Measurements from ENCODE around the gene FST. TPM values are rescaled to one million over a fixed set of nuclear protein-coding genes. Genes with fewer than 3 reads are reported as not detected.

Gene FST, protein sequence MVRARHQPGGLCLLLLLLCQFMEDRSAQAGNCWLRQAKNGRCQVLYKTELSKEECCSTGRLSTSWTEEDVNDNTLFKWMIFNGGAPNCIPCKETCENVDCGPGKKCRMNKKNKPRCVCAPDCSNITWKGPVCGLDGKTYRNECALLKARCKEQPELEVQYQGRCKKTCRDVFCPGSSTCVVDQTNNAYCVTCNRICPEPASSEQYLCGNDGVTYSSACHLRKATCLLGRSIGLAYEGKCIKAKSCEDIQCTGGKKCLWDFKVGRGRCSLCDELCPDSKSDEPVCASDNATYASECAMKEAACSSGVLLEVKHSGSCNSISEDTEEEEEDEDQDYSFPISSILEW
- 42.1 TPM for polyA plus RNA-seq (2013, experiment 1 of 2)
- 31.6 TPM for polyA plus RNA-seq (2013, experiment 2 of 2)

DNA sequence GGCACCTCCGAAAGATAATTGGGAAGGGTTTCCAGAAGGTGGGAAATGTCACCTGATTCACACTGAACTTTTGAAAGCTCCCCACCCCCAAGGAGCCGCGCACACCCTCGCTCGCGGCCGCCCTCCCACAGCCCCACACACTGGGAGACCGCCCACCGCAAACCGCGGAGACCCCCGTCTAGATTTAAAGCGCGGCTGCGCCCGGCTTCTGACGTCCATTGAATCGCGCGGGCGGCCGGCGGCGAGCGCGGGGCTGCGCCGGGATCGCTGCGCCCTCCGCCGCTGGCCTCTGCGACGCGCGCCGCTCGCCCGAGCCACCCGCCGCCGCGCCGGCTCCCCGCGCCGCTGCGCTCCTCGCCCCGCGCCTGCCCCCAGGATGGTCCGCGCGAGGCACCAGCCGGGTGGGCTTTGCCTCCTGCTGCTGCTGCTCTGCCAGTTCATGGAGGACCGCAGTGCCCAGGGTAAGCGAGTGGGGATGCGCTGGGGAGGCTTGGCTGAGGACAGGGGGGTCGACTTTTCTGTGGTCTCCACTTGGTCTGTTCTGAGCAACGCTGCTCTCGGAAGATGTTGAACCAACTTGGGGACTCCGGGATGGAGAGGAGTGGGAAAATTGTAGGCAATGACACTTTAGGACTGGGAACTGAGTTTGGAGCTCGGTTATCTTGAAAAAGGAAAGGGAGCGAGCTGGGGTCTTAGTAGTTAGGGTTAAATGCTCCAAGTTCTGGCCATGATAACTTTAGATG is at the start of gene FST:
Gene FST (plus strand): TSS at position 214 of the 743 bp plus-strand sequence. CDS start 163 bp downstream, at position 377.
- Histone ChIP-seq H3K9me3 (ENCODE audit: control insufficient read depth, low read length) (no peaks in the 10 kb centered on the region), H3K36me3 (ENCODE audit: control insufficient read depth, insufficient read depth, low read length) (peaks cover 24% of the 10 kb centered on the region), H3K27ac (ENCODE audit: low read depth, low read length, severe bottlenecking) (peak within 1 kb of the TSS; percentile 45), H3K4me3 (ENCODE audit: extremely low read depth, insufficient read depth, low read length, poor library complexity, severe bottlenecking) (peak within 1 kb of the TSS; percentile 68), H3K4me1 (ENCODE audit: control insufficient read depth, insufficient read depth, low read length, poor library complexity, severe bottlenecking) (peaks cover under 1% of the 10 kb centered on the region)
- WGBS, 2 experiments (ENCODE audit: insufficient coverage in 2 of 2): 0% methylated on average over 14 to 57 of the region's 64 CpGs

DNA sequence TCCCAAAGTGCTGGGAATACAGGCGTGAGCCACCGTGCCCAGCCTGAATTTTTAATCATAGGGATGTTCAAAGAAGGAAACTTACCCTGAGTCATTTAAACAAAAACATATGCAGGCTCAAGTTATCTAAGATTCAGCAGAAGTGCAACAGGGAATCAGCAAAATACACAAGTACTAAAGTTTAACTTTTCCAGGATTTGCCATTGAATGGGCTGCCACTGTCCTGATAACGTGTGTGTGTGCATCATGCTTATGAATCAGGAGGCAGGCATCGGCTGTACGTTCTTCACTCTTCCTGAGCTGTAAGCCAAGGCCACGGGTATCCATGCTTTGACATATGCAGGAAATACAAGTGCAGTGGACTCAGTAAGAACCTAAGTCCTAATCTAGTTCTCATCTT is 48.8 kb upstream of the FST start:
- H3K27ac ChIP-seq (ENCODE audit: low read depth, low read length, severe bottlenecking): no peak overlapping the region
- H3K4me1 ChIP-seq (ENCODE audit: control insufficient read depth, insufficient read depth, low read length, poor library complexity, severe bottlenecking): peaks cover 14% of the 10 kb centered on the region
- H3K4me3 ChIP-seq (ENCODE audit: extremely low read depth, insufficient read depth, low read length, poor library complexity, severe bottlenecking): no peak overlapping the region
- no peaks in the 10 kb centered on the region for H3K9me3 ChIP-seq (ENCODE audit: control insufficient read depth, low read length)
- H3K36me3 ChIP-seq (ENCODE audit: control insufficient read depth, insufficient read depth, low read length): no peaks in the 10 kb centered on the region
- WGBS, 2 experiments (ENCODE audit: insufficient coverage in 2 of 2): 90 to 94% methylated on average over 4 to 6 of the region's 6 CpGs

DNA sequence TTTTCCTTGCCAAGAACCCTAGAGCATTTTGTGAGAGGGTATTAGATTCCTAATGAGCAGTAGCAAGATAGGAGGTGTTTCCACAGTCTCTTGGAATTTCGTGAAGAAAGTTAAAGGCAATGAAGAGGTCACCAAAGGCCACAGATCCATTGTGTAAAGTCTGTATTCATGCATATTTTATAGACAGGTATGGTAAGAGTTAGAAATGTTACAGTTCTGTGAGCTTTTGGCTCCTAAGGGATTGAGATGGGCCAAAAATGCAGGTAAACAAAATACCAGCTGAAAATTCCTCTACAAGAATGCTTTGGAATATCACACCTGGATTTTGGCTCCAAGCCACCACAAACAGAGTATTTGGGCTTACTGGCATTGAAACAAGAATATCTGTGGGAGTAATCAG is 47.4 kb upstream of the FST start:
- Histone ChIP-seq H3K36me3 (ENCODE audit: control insufficient read depth, insufficient read depth, low read length) (no peaks in the 10 kb centered on the region), H3K9me3 (ENCODE audit: control insufficient read depth, low read length) (no peaks in the 10 kb centered on the region), H3K4me3 (ENCODE audit: extremely low read depth, insufficient read depth, low read length, poor library complexity, severe bottlenecking) (no peak overlapping the region), H3K4me1 (ENCODE audit: control insufficient read depth, insufficient read depth, low read length, poor library complexity, severe bottlenecking) (peaks cover 10% of the 10 kb centered on the region), H3K27ac (ENCODE audit: low read depth, low read length, severe bottlenecking) (no peak overlapping the region)
- 75 to 89% methylated on average over 1 of the region's 1 CpG for WGBS, 2 experiments (ENCODE audit: insufficient coverage in 2 of 2)

DNA sequence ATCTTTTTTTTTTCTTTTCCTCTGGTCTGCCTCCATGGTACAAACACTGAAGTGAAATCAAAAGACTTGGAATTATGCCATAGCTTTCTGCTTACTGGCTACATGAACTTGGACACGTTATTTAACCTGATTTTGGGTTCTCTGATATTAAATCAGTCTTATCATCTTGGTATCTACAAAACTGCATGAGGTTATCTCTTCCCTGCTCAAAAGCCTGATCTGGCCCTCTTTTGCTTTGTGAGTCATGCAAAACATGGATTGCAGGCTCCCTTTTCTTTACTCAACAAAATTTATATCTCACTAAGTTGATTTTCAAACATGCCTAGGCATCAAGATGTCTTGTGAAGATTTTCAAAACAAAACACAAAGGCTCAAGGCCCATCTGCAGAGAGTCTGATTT is 45.9 kb upstream of the FST start:
- no peak overlapping the region for H3K4me3 ChIP-seq (ENCODE audit: extremely low read depth, insufficient read depth, low read length, poor library complexity, severe bottlenecking)
- no peaks in the 10 kb centered on the region for H3K9me3 ChIP-seq (ENCODE audit: control insufficient read depth, low read length)
- H3K36me3 ChIP-seq (ENCODE audit: control insufficient read depth, insufficient read depth, low read length): no peaks in the 10 kb centered on the region
- no peak overlapping the region for H3K27ac ChIP-seq (ENCODE audit: low read depth, low read length, severe bottlenecking)
- WGBS, 2 experiments (ENCODE audit: insufficient coverage in 2 of 2): 85 to 89% methylated on average over 1 of the region's 1 CpG
- peaks cover 13% of the 10 kb centered on the region for H3K4me1 ChIP-seq (ENCODE audit: control insufficient read depth, insufficient read depth, low read length, poor library complexity, severe bottlenecking)

DNA sequence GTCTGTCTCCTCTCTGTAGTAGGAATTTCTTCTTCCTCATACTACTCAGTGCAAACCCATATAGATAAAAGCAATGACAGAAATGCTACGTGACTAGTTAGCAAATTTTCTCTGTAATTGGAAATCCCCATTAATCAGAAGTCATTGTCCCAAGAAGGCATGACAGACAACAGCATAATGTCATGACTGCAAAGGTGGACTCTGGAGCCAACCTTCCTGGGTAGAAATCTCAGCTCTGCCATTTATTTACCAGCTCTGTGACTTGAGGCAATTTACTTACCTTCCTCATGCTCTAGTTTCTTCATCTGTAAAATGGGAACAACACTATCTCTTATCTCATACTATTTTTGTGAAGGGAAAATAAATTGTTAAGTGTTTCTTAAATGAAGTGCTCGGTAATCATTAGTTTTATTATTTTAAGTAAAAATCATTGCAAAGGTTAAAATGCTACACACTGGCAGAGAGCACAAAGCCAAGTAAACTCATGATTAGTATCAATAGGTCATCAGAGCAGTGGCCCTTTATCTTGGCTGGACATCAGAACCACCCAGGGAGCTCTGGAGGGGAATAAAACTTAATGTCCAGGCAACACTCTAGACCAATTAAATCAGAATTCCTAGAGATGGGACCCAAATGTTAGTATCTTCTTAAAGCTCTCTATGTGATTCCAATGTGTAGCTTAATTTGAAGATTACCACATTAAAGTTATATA is 43.8 kb upstream of the FST start:
- Histone ChIP-seq H3K36me3 (ENCODE audit: control insufficient read depth, insufficient read depth, low read length) (no peaks in the 10 kb centered on the region), H3K9me3 (ENCODE audit: control insufficient read depth, low read length) (no peaks in the 10 kb centered on the region), H3K4me3 (ENCODE audit: extremely low read depth, insufficient read depth, low read length, poor library complexity, severe bottlenecking) (no peak overlapping the region), H3K4me1 (ENCODE audit: control insufficient read depth, insufficient read depth, low read length, poor library complexity, severe bottlenecking) (peaks cover 6% of the 10 kb centered on the region), H3K27ac (ENCODE audit: low read depth, low read length, severe bottlenecking) (no peak overlapping the region)
- 100% methylated on average over 1 of the region's 2 CpGs; no CpG with 5 or more reads in 1 of the 2 experiments for WGBS, 2 experiments (ENCODE audit: insufficient coverage in 2 of 2)

DNA sequence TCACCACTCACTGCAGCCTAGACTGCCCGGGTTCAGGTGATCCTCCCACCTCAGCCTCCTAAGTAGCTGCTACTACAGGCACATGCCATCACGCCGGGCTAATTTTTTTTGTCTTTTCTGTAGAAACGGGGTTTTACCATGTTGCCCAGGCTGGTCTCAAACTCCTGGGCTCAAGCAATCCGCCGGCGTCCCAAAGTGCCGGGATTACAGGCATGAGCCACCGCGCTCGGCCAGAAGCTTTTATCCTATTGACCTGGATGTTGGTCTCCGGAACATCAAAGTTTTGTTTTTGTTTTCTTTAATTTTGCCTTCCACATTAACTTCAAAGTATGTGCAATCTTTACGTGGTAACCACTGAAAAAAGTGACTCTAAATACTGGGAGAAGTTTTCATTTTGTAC is 42.4 kb upstream of the FST start:
- Histone ChIP-seq H3K4me1 (ENCODE audit: control insufficient read depth, insufficient read depth, low read length, poor library complexity, severe bottlenecking) (peaks cover 6% of the 10 kb centered on the region), H3K9me3 (ENCODE audit: control insufficient read depth, low read length) (no peaks in the 10 kb centered on the region), H3K36me3 (ENCODE audit: control insufficient read depth, insufficient read depth, low read length) (no peaks in the 10 kb centered on the region), H3K27ac (ENCODE audit: low read depth, low read length, severe bottlenecking) (no peak overlapping the region), H3K4me3 (ENCODE audit: extremely low read depth, insufficient read depth, low read length, poor library complexity, severe bottlenecking) (no peak overlapping the region)
- 96% methylated on average over 12 to 13 of the region's 13 CpGs for WGBS, 2 experiments (ENCODE audit: insufficient coverage in 2 of 2)

DNA sequence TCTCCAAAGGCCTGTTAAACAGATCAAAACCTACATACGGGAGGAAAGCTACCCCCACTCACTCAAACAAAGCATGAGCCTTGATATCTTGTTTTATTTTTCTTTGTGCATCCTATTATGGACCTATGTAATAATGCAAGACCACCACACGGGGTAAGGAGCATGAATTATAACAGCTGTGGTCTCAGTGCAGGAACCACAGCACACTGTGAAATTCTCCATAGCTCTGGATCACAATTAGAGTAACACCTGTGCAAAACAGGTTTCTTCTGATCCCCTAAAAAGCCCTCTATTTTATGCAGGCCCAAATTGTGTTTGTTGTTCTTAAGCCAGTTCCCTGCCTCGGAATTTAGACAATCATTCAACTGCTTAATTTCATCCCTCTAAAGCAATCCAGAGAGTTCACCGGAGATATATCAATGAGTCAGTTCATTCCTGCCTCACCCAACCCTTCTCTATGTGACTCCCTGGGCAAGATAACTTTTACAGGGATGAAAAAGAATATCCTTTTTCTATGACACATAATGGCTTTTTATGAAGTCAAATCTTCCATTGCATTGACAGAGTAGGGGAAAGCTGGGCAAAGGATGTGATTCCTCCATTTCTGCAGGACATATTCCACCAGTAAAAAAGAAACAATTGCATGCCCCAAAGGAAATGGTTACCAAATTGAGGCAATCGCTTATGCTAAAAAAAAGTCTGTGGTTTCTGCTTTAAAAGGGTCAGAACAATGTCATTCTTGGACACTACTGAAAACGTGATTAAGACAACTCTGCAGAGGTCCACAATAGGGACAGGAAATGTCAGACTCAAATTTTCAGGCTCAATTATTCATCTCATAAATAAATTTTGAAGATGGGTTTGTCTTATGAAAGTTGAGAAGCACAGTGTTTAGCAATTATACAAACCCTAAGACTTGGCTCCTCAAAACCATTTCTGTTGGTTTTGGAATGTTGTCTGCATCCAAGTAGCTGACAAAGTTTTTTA is 41.6 kb upstream of the FST start:
- Histone ChIP-seq H3K9me3 (ENCODE audit: control insufficient read depth, low read length) (no peaks in the 10 kb centered on the region), H3K36me3 (ENCODE audit: control insufficient read depth, insufficient read depth, low read length) (no peaks in the 10 kb centered on the region), H3K4me3 (ENCODE audit: extremely low read depth, insufficient read depth, low read length, poor library complexity, severe bottlenecking) (no peak overlapping the region), H3K27ac (ENCODE audit: low read depth, low read length, severe bottlenecking) (no peak overlapping the region), H3K4me1 (ENCODE audit: control insufficient read depth, insufficient read depth, low read length, poor library complexity, severe bottlenecking) (peaks cover 6% of the 10 kb centered on the region)
- WGBS, 2 experiments (ENCODE audit: insufficient coverage in 2 of 2): 75 to 100% methylated on average over 2 to 5 of the region's 6 CpGs

DNA sequence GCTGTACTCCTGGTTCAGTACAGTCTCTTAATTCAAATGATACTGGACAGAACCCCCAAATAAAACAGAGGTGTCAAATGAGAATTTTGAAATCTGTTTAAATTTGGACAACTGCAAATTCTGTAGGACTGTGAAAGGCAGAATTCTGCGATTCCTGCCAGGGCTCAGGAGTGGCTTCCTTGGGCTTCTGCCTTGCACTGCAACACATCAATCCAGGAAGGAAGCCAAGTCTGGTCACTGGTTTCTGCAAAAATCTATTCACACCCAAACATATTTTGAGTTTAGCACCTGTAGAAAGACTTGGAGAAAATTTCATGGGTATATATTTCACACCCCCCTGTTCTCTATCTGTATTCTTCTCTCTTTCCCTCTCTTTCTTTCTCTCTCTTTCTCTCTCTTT is 37.5 kb upstream of the FST start:
- Histone ChIP-seq H3K4me1 (ENCODE audit: control insufficient read depth, insufficient read depth, low read length, poor library complexity, severe bottlenecking) (peaks cover 6% of the 10 kb centered on the region), H3K36me3 (ENCODE audit: control insufficient read depth, insufficient read depth, low read length) (no peaks in the 10 kb centered on the region), H3K27ac (ENCODE audit: low read depth, low read length, severe bottlenecking) (no peak overlapping the region), H3K4me3 (ENCODE audit: extremely low read depth, insufficient read depth, low read length, poor library complexity, severe bottlenecking) (no peak overlapping the region), H3K9me3 (ENCODE audit: control insufficient read depth, low read length) (no peaks in the 10 kb centered on the region)
- WGBS, 2 experiments (ENCODE audit: insufficient coverage in 2 of 2): 100% methylated on average over 1 of the region's 1 CpG

DNA sequence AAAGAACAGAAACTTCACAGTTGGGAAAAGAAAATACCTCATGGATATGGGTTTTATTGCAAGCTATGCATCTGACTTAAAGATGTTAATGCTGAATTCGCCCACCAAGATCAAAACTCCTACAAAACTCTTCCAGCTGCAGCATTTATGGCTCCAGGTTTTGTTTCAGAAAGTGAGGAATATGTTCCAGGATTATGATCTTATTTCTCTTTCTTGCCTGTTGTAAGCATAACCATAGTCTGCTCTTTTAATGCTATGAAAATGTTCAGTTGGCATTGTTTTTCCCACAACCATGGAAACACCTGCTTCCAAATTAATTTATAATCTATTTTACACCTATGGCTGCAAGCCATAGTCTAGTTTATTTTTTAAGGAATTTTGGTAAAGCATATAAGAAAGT is 34.9 kb upstream of the FST start:
- Histone ChIP-seq H3K27ac (ENCODE audit: low read depth, low read length, severe bottlenecking) (no peak overlapping the region), H3K9me3 (ENCODE audit: control insufficient read depth, low read length) (no peaks in the 10 kb centered on the region), H3K4me1 (ENCODE audit: control insufficient read depth, insufficient read depth, low read length, poor library complexity, severe bottlenecking) (no peaks in the 10 kb centered on the region), H3K4me3 (ENCODE audit: extremely low read depth, insufficient read depth, low read length, poor library complexity, severe bottlenecking) (no peak overlapping the region), H3K36me3 (ENCODE audit: control insufficient read depth, insufficient read depth, low read length) (no peaks in the 10 kb centered on the region)
- no CpG with 5 or more reads among the region's 1 CpG for WGBS, 2 experiments (ENCODE audit: insufficient coverage in 2 of 2)

DNA sequence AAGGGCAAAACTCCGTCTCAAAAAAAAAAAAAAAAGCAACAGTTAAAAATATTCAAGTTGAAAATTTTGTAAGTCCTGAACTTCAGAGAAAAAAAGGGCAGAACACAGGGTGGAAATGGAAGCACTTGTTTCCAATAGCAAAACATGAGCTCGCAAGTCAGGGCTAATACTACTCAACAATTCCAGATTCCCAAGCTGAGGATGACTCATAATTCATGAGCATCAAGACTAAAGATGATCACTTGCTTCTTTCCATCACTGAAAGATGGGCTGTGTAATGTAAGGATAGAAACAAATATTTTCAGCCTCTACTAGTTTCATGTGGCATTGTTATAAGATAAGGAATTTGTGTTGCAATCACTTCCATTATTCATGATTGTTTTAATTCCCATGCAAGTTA is 33.5 kb upstream of the FST start:
- Histone ChIP-seq H3K36me3 (ENCODE audit: control insufficient read depth, insufficient read depth, low read length) (no peaks in the 10 kb centered on the region), H3K4me1 (ENCODE audit: control insufficient read depth, insufficient read depth, low read length, poor library complexity, severe bottlenecking) (no peaks in the 10 kb centered on the region), H3K4me3 (ENCODE audit: extremely low read depth, insufficient read depth, low read length, poor library complexity, severe bottlenecking) (no peak overlapping the region), H3K9me3 (ENCODE audit: control insufficient read depth, low read length) (no peaks in the 10 kb centered on the region), H3K27ac (ENCODE audit: low read depth, low read length, severe bottlenecking) (no peak overlapping the region)
- 100% methylated on average over 2 of the region's 2 CpGs; no CpG with 5 or more reads in 1 of the 2 experiments for WGBS, 2 experiments (ENCODE audit: insufficient coverage in 2 of 2)

Measured in mesodermal cell (in vitro differentiated cells).